Measurements from ENCODE around the gene HINT3.

- TF ChIP-seq, protein P1, sequence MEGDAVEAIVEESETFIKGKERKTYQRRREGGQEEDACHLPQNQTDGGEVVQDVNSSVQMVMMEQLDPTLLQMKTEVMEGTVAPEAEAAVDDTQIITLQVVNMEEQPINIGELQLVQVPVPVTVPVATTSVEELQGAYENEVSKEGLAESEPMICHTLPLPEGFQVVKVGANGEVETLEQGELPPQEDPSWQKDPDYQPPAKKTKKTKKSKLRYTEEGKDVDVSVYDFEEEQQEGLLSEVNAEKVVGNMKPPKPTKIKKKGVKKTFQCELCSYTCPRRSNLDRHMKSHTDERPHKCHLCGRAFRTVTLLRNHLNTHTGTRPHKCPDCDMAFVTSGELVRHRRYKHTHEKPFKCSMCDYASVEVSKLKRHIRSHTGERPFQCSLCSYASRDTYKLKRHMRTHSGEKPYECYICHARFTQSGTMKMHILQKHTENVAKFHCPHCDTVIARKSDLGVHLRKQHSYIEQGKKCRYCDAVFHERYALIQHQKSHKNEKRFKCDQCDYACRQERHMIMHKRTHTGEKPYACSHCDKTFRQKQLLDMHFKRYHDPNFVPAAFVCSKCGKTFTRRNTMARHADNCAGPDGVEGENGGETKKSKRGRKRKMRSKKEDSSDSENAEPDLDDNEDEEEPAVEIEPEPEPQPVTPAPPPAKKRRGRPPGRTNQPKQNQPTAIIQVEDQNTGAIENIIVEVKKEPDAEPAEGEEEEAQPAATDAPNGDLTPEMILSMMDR (conservative IDR thresholded peaks at IDR 0.05) = no peak
- no peak for TF ChIP-seq ZFX (IDR thresholded peaks at IDR 0.05)
Measured at GRCh38 chr6:125991653-125992052, 35.1 kb downstream of the HINT3 start.
